ENCODE data around the gene CDH18. TPM values are rescaled to one million over a fixed set of nuclear protein-coding genes. Genes with fewer than 3 reads are reported as not detected.
A peak's percentile ranks its signal among the peaks of the same experiment; 100 is the strongest.

The CDH18 gene
- total RNA-seq, 1 experiment from 2014 or later, result not detected

DNA sequence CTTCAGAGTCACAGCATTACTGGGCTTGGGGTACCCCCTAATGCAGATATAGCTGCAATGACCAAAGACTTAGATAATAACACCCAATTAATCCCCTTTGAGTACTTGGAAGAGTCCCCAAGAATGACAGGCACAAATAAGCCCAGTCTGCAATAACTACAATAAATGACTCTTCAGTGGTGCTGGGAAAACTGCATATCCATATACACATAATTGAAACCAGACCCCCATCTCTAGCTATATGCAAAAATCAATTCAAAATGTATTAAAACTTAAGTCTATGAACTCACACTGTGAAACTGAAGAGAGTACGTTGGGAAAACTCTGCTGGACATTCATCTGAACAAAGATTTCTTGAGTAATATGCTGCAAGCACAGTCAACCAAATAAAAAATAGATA is 422.5 kb downstream of the CDH18 start:
- in situ Hi-C loops (cut with HindIII; ENCODE audit: low pct_unique_long_range_greater_than_20kb, low sequenced_read_pairs), result no loop called here
- no peak for DNase-seq (ENCODE audit: low read depth)

DNA sequence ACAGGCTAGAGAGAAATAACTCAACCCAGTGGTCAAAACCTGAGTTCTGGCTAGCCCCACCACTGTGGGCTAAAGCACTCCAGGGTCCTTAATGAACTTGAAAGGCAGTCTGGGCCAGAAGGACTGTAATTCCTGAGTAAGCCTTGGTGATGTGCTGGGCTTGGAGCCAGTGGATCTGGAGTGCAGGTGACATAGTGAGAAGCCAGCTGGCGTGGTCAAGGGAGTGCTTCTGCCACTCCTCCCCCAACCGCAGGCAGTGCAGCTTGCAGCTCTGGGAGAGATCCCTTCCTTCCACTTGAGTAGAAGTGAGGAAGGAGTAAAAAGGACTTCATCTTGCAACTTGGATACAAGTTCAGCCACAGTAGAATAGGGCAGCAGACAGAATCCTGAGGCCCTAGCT is 424.0 kb downstream of the CDH18 start:
- DNase-seq (ENCODE audit: low read depth), result no peak
- in situ Hi-C loops (cut with HindIII; ENCODE audit: low pct_unique_long_range_greater_than_20kb, low sequenced_read_pairs), result no loop called here

- DNase-seq (ENCODE audit: low read depth), result no peak
- in situ Hi-C loops (cut with HindIII; ENCODE audit: low pct_unique_long_range_greater_than_20kb, low sequenced_read_pairs), result no loop called here
These were observed 432.1 kb downstream of the CDH18 start for GRCh38 chr5:19555876-19556275.

DNA sequence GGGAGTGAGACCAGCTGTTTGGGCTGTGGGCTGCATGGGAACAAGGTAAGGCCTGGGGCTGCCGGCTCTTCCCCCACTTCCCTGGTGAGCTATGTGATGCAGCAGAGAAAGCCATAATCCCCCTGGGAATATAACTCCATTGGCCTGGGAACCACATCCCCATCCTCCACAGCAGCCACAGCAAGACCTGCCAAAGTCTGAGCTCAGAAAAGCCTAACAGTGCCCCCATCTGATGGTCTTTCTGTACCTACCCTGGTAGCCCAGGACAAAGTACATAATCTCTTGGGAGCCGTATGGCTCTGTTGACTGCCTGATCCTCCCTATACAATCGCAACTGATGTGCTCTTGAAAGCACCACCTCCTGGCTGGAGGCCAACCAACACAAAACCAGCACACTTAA is 432.6 kb downstream of the CDH18 start:
- no peak for DNase-seq (ENCODE audit: low read depth)
- in situ Hi-C loops (cut with HindIII; ENCODE audit: low pct_unique_long_range_greater_than_20kb, low sequenced_read_pairs), result no loop called here

GRCh38 chr5:19554524-19554923 is 433.5 kb downstream of the CDH18 start:
- in situ Hi-C loops (cut with HindIII; ENCODE audit: low pct_unique_long_range_greater_than_20kb, low sequenced_read_pairs), result no loop called here
- no peak for DNase-seq (ENCODE audit: low read depth)

GRCh38 chr5:19547640-19548039 is 440.4 kb downstream of the CDH18 start:
- no peak for DNase-seq (ENCODE audit: low read depth)
- in situ Hi-C loops (cut with HindIII; ENCODE audit: low pct_unique_long_range_greater_than_20kb, low sequenced_read_pairs), result no loop called here

DNA sequence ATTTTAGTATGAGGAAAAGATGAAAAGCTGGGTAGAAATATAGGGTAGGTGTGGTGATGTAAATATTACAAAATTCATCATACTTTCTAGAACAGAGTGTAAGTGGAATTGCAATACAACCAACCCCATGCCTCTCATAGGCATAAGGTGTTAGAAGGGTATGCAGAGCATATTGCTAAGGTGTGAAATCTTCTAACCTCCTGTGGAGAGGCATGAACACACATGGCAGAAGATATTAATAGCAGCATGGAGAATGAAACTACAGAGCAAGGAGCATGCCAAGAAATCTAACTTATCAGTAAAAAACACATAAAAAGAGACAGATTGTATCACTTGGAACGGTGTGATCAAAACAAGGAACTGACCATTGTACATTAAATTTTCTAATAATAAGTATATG is 441.5 kb downstream of the CDH18 start:
- in situ Hi-C loops (cut with HindIII; ENCODE audit: low pct_unique_long_range_greater_than_20kb, low sequenced_read_pairs), result no loop called here
- DNase-seq (ENCODE audit: low read depth), result no peak

- DNase-seq (ENCODE audit: low read depth), result no peak
- in situ Hi-C loops (cut with HindIII; ENCODE audit: low pct_unique_long_range_greater_than_20kb, low sequenced_read_pairs), result no loop called here
These were observed 449.4 kb downstream of the CDH18 start for GRCh38 chr5:19538607-19539006.

DNA sequence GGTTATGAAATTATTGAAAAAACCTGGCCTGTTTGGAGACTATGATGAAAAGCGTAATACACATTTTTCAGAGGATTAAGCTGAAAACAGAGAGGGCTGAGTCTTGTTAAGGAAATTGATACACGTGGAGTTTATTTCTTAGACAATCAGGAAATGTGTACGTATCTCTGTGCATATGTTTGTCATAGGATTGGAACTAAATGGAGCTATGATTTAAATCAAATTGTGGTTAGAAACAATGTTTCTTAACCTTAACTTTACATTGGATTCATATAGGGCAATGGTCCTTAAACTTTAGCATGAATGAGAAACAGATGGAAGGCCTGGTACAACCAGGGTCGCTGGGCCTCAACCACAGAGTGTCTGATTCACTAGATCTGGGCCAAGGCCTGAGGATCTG is 451.6 kb downstream of the CDH18 start:
- no peak for DNase-seq (ENCODE audit: low read depth)
- in situ Hi-C loops (cut with HindIII; ENCODE audit: low pct_unique_long_range_greater_than_20kb, low sequenced_read_pairs), result no loop called here

GRCh38 chr5:19534751-19535150 is 453.2 kb downstream of the CDH18 start:
- in situ Hi-C loops (cut with HindIII; ENCODE audit: low pct_unique_long_range_greater_than_20kb, low sequenced_read_pairs), result no loop called here
- no peak for DNase-seq (ENCODE audit: low read depth)

GRCh38 chr5:19532936-19533335 is 455.1 kb downstream of the CDH18 start:
- DNase-seq (ENCODE audit: low read depth), result no peak
- in situ Hi-C loops (cut with HindIII; ENCODE audit: low pct_unique_long_range_greater_than_20kb, low sequenced_read_pairs), result no loop called here

DNA sequence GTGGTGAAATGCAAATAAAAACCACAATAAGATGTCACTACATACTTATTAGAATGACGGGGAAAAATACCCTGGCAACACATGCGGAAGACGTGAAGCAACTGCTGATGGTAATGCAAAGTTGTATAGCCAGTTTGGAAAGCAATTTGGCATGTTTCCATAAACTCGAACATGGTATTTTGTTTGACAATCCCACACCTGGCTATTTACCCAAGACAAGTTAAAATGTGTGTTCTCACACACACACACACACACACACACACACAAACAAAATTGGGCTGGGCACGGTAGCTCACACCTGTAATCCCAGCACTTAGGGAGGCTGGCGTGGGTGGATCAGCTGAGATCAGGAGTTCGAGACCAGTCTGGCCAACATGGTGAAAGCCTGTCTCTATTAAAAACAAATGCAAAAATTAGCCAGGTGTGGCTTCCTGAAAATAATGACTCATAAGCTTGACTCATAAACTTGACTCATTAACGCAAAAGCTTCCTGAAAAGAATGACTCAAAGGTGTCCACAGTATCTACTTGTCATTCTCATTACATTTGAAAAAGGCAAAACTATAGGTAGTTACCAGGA is 456.5 kb downstream of the CDH18 start:
- in situ Hi-C loops (cut with HindIII; ENCODE audit: low pct_unique_long_range_greater_than_20kb, low sequenced_read_pairs), result no loop called here
- DNase-seq (ENCODE audit: low read depth), result peak; percentile 70

DNA sequence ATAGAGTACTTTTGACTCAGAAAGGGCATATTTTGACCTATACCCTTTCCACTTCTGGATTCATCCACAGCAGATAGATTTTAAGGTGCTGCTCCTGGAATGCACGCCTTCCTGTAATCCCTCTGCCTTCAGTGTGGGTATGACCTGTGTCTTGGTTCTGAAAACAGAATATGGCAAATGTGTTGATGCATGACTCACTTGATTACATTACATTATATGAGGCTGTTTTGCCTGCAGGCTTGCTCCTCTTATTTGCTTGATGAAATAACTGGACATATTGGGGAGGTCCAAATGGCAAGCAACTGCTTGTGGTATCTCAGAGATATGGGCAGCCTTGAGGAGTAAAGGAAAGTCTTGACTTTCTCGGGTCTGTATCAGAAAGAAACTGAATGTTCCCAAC is 468.6 kb downstream of the CDH18 start:
- in situ Hi-C loops (cut with HindIII; ENCODE audit: low pct_unique_long_range_greater_than_20kb, low sequenced_read_pairs), result no loop called here
- DNase-seq (ENCODE audit: low read depth), result no peak

- in situ Hi-C loops (cut with HindIII; ENCODE audit: low pct_unique_long_range_greater_than_20kb, low sequenced_read_pairs), result no loop called here
These were observed 489.1 kb downstream of the CDH18 start for GRCh38 chr5:19498852-19499251.

DNA sequence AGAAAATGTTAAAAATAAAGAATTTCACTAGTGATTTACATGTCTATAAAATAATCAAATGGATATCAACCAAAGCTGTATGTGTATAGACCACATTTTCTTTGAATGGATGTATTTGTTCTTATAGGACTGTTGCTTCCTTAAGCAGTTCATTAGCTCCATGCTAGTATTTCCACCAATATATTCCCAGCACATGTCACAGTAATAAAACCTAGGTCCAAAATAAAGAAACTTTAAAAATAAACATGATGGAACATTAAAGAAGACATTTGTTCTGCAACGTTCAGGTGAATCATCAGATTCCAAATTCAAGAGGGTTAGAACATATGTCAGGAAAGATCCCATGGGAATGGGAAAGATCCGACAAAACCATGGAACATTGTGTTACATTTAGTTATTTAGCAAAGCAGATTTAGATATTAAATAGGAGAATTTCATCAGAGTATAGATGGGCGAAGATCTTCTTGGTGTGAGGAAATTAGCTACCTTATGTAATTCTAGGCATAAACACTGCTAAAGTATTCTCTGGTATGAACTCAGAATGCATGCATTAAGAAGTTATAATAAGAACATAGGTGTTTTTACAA is 490.7 kb downstream of the CDH18 start:
- in situ Hi-C loops (cut with HindIII; ENCODE audit: low pct_unique_long_range_greater_than_20kb, low sequenced_read_pairs), result no loop called here

More at GRCh38 chr5:19498852-19499251, 489.1 kb downstream of the CDH18 start:
- DNase-seq (ENCODE audit: low read depth), result no peak

GRCh38 chr5:19496056-19496455 is 491.9 kb downstream of the CDH18 start:
- no peak for DNase-seq (ENCODE audit: low read depth)

More for the DNA sequence above, 490.7 kb downstream of the CDH18 start:
- DNase-seq (ENCODE audit: low read depth), result no peak

DNA sequence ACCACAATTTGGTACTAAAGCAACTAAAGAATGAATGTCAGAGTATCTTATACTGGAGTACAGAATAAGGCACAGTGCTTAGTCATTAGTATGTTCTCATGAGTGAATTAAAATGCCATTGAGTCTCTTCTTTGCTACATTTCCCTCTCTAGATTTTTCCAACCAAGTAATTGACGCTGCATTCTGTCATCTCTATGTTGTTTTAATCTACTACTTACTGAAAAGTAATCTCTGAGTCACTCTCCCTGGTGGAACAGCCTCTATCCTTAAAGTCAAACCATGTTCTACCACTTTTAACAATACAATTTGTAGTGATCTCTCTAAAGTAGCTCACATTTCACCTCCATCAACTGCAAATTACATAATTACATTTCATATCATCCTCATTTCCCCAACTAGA is 495.1 kb downstream of the CDH18 start:
- in situ Hi-C loops (cut with HindIII; ENCODE audit: low pct_unique_long_range_greater_than_20kb, low sequenced_read_pairs), result no loop called here
- DNase-seq (ENCODE audit: low read depth), result peak; percentile 6

More at GRCh38 chr5:19496056-19496455, 491.9 kb downstream of the CDH18 start:
- in situ Hi-C loops (cut with HindIII; ENCODE audit: low pct_unique_long_range_greater_than_20kb, low sequenced_read_pairs), result no loop called here

DNA sequence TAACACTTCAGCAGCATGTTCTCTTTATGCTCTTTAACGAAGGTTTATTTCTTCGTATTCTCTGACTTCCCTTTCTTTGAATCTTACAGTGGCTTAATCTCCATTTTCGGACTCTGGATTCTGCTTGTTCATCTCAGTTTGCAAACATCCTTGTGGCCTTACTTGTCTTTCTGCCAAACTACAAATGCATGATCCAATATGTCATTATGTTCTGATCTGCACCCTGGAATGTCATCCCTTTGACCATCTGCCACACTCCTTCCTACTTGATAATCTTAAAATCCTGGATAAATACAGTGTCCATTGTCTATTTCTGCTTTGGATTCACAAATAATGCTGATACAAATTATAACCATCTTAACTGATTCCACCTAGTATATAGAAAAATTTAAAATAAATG is 499.2 kb downstream of the CDH18 start:
- in situ Hi-C loops (cut with HindIII; ENCODE audit: low pct_unique_long_range_greater_than_20kb, low sequenced_read_pairs), result no loop called here

DNA sequence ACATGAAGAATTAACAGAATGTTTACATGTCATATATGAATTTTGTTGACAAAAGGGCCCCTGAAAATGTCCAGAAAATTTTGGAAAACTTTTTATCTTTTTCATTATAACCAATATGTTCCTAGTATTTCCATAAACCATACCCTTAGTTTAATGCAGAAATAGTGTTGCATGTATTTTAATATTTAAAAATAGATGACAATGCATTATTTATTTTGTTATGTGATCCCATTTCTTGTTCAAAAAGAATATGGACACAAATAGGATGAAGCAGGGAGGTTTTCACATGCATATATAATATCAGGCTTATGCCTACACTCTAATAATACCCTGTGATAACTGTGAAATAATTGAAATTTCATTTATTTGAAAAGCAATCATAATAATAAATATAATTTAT is 500.5 kb downstream of the CDH18 start:
- in situ Hi-C loops (cut with HindIII; ENCODE audit: low pct_unique_long_range_greater_than_20kb, low sequenced_read_pairs), result no loop called here
- no peak for DNase-seq (ENCODE audit: low read depth)

More for the DNA sequence above, 499.2 kb downstream of the CDH18 start:
- DNase-seq (ENCODE audit: low read depth), result no peak

GRCh38 chr5:19479562-19479961 is 508.4 kb downstream of the CDH18 start:
- in situ Hi-C loops (cut with HindIII; ENCODE audit: low pct_unique_long_range_greater_than_20kb, low sequenced_read_pairs), result no loop called here
- no peak for DNase-seq (ENCODE audit: low read depth)
